ENCODE results near the gene CNTNAP2. TPM values are rescaled to one million over a fixed set of nuclear protein-coding genes. Genes with fewer than 3 reads are reported as not detected.
"Not testable (repeated sequence)": the region's sequence is repeated elsewhere in the genome, so short reads cannot be mapped to it uniquely, and the experiment has no call there.

Gene CNTNAP2
- total and polyA plus RNA-seq, 2 donors from 2014 or later, result 0.06 to 0.13 TPM

DNA sequence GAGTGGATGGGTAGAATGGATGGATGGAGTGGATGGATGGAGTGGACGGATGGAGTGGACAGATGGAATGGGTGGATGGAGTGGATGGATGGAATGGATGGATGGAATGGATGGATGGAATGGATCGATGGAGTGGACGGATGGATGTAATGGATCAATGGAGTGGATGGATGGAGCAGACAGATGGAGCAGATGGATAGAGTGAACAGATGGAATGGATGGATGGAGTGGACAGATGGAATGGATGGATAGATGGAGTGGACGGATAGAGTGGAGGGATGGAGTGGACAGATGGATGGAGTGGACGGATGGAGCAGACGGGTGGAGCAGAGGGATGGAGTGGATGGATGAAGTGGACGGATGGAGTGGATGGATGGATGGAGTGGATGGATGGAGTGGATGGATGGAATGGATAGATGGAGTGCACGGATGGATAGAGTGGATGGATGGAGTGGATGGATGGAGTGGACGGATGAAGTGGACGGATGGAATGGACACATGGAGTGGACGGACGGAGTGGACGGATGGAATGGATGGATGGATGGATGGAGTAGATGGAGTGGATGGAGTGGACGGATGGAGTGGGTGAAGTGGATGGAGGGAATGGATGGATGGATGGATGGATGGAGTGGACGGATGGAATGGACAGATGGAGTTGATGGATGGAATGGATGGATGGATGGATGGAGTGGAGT lies 2213.7 kb downstream of the CNTNAP2 start:
- intact Hi-C loops (cut with DNase I), result no loop called here
- H3K9ac ChIP-seq (ENCODE audit: low read length in 3 of 3), result no peak overlapping the region
- H3K4me3 ChIP-seq (ENCODE audit: low read length in 3 of 3), result no peak overlapping the region
- TF ChIP-seq, protein P1, sequence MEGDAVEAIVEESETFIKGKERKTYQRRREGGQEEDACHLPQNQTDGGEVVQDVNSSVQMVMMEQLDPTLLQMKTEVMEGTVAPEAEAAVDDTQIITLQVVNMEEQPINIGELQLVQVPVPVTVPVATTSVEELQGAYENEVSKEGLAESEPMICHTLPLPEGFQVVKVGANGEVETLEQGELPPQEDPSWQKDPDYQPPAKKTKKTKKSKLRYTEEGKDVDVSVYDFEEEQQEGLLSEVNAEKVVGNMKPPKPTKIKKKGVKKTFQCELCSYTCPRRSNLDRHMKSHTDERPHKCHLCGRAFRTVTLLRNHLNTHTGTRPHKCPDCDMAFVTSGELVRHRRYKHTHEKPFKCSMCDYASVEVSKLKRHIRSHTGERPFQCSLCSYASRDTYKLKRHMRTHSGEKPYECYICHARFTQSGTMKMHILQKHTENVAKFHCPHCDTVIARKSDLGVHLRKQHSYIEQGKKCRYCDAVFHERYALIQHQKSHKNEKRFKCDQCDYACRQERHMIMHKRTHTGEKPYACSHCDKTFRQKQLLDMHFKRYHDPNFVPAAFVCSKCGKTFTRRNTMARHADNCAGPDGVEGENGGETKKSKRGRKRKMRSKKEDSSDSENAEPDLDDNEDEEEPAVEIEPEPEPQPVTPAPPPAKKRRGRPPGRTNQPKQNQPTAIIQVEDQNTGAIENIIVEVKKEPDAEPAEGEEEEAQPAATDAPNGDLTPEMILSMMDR (IDR thresholded peaks at IDR 0.05; ENCODE audit: borderline replicate concordance, extremely low read depth, insufficient read depth), result no peak
- no peaks in the 10 kb centered on the region for H3K4me1 ChIP-seq (ENCODE audit: control insufficient read depth in 2 of 3, insufficient read depth in 2 of 3, low read depth in 1 of 3, low read length in 3 of 3)
- no peaks in the 10 kb centered on the region for H3K9me3 ChIP-seq (ENCODE audit: control insufficient read depth in 2 of 3, insufficient read depth in 1 of 3, low read length in 3 of 3)
- DNase-seq, result no peak
- H3K27ac ChIP-seq (ENCODE audit: low read depth in 2 of 2, low read length in 2 of 2), result no peak overlapping the region
- no peaks in the 10 kb centered on the region for H3K27me3 ChIP-seq (ENCODE audit: control insufficient read depth, insufficient read depth, low read length)
- FAIRE-seq, result no peak
- H3K36me3 ChIP-seq (ENCODE audit: control insufficient read depth in 2 of 3, insufficient read depth in 3 of 3, low read length in 3 of 3), result no peaks in the 10 kb centered on the region

DNA sequence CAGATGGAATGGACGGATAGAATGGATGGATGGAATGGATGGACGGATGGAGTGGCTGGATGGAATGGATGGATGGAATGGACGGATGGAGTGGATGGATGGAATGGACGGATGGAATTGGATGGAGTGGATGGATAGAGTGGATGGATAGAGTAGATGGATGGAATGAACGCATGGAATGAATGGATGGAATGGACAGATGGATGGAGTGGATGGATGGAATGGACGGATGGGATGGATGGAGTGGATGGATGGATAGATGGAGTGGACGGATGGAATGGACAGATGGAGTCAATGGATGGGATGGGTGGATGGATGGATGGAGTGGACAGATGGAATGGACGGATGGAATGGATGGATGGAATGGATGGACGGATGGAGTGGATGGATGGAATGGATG lies 2214.2 kb downstream of the CNTNAP2 start:
- DNase-seq, result no peak

DNA sequence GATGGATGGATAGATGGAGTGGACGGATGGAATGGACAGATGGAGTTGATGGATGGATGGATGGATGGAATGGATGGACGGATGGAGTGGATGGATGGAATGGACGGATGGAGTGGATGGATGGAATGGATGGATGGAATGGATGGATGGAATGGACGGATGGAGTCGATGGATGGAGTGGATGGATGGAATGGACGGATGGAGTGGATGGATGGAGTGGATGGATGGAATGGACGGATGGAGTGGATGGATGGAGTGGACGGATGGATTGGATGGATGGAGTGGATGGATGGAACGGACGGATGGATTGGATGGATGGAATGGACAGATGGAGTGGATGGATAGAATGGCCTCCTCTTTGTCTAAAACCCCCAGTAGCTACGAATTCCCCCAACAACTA lies 2214.9 kb downstream of the CNTNAP2 start:
- FAIRE-seq; H3K27me3 ChIP-seq (ENCODE audit: control insufficient read depth, insufficient read depth, low read length); H3K4me3 ChIP-seq (ENCODE audit: low read length in 3 of 3); H3K4me1 ChIP-seq (ENCODE audit: control insufficient read depth in 2 of 3, insufficient read depth in 2 of 3, low read depth in 1 of 3, low read length in 3 of 3); H3K36me3 ChIP-seq (ENCODE audit: control insufficient read depth in 2 of 3, insufficient read depth in 3 of 3, low read length in 3 of 3); H3K9me3 ChIP-seq (ENCODE audit: control insufficient read depth in 2 of 3, insufficient read depth in 1 of 3, low read length in 3 of 3); H3K9ac ChIP-seq (ENCODE audit: low read length in 3 of 3); DNase-seq; intact Hi-C loops (cut with DNase I); H3K27ac ChIP-seq (ENCODE audit: low read depth in 2 of 2, low read length in 2 of 2): not testable (repeated sequence)

More for the DNA sequence above, 2214.2 kb downstream of the CNTNAP2 start:
- no peak for FAIRE-seq
- H3K27me3 ChIP-seq (ENCODE audit: control insufficient read depth, insufficient read depth, low read length), result no peaks in the 10 kb centered on the region
- H3K9me3 ChIP-seq (ENCODE audit: control insufficient read depth in 2 of 3, insufficient read depth in 1 of 3, low read length in 3 of 3), result no peaks in the 10 kb centered on the region
- H3K36me3 ChIP-seq (ENCODE audit: control insufficient read depth in 2 of 3, insufficient read depth in 3 of 3, low read length in 3 of 3), result no peaks in the 10 kb centered on the region
- TF ChIP-seq, protein P1 (IDR thresholded peaks at IDR 0.05; ENCODE audit: borderline replicate concordance, extremely low read depth, insufficient read depth), result no peak
- no peak overlapping the region for H3K27ac ChIP-seq (ENCODE audit: low read depth in 2 of 2, low read length in 2 of 2)
- peak overlapping the region in 1 of 3 donors; percentile 7 for H3K4me3 ChIP-seq (ENCODE audit: low read length in 3 of 3)
- H3K9ac ChIP-seq (ENCODE audit: low read length in 3 of 3), result no peak overlapping the region
- intact Hi-C loops (cut with DNase I), result no loop called here
- H3K4me1 ChIP-seq (ENCODE audit: control insufficient read depth in 2 of 3, insufficient read depth in 2 of 3, low read depth in 1 of 3, low read length in 3 of 3), result no peaks in the 10 kb centered on the region

DNA sequence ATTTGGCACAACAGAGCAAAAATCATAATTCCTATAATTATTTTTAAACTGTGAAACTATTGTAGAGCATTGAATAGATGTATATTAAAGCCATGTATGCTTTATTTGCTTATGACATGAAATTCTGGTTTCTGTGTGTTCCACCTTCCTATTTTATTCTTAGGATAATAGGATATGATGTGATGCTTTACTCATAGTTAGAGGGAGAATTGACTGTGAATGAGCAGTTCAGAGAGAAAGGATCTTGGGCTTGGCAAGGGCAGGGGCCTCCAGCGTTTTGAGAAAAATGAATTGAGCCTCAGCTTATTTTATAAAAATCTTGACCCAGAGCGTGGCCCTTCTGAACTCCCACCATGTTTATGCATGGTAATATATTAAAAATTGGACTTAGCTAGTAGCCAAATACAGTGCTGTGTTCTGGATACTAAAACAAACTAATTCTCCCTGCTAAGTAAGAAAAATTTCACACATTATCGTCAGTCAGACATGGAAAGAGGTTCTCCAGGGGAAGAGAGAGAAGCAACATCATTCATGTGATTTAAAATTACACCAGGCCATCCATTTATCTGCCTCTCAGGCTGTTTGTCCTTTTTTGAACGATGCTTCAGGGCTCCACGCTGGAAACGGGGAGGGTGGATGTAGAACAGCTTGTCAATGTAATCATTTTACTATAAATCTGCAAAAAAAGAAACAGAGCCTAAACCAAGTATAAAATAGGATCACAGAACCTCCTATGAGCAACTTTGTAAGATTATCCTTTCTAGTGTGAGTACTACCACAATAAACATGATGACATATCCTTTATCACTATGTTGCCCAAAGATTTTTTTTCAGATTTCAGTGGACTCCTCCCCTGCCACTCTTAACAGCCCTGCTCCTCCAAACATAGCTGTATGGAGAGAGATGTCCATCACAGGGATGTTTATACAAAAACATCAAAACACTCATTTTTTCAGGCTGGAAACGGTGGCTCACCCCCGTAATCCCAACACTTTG lies 2215.9 kb downstream of the CNTNAP2 start:
- Histone ChIP-seq H3K9me3 (ENCODE audit: control insufficient read depth in 2 of 3, insufficient read depth in 1 of 3, low read length in 3 of 3) (no peaks in the 10 kb centered on the region), H3K27me3 (ENCODE audit: control insufficient read depth, insufficient read depth, low read length) (no peaks in the 10 kb centered on the region), H3K36me3 (ENCODE audit: control insufficient read depth in 2 of 3, insufficient read depth in 3 of 3, low read length in 3 of 3) (no peaks in the 10 kb centered on the region), H3K27ac (ENCODE audit: low read depth in 2 of 2, low read length in 2 of 2) (no peak overlapping the region), H3K9ac (ENCODE audit: low read length in 3 of 3) (no peak overlapping the region), H3K4me1 (ENCODE audit: control insufficient read depth in 2 of 3, insufficient read depth in 2 of 3, low read depth in 1 of 3, low read length in 3 of 3) (no peaks in the 10 kb centered on the region), H3K4me3 (ENCODE audit: low read length in 3 of 3) (no peak overlapping the region)
- no peak for FAIRE-seq
- intact Hi-C loops (cut with DNase I), result no loop called here
- TF ChIP-seq, protein P1 (IDR thresholded peaks at IDR 0.05; ENCODE audit: borderline replicate concordance, extremely low read depth, insufficient read depth), result no peak
- DNase-seq, result no peak
